ENCODE data around the gene ABHD18. TPM values are rescaled to one million over a fixed set of nuclear protein-coding genes. Genes with fewer than 3 reads are reported as not detected.
"Not testable (repeated sequence)": the region's sequence is repeated elsewhere in the genome, so short reads cannot be mapped to it uniquely, and the experiment has no call there.

Gene ABHD18
- polyA plus RNA-seq, 5 donors = 12.2 to 19.7 (median 16.9) TPM

GRCh38 chr4:127985989-127986388, 20.8 kb downstream of the ABHD18 start:
- no peak for DNase-seq

GRCh38 chr4:127988638-127989037, 23.4 kb downstream of the ABHD18 start:
- DNase-seq = no peak

- DNase-seq = no peak
Measured at GRCh38 chr4:127993151-127993550, 27.9 kb downstream of the ABHD18 start.

GRCh38 chr4:127995776-127996175, 30.6 kb downstream of the ABHD18 start:
- DNase-seq = no peak

GRCh38 chr4:127996521-127996920, 31.3 kb downstream of the ABHD18 start:
- not testable (repeated sequence) for DNase-seq

GRCh38 chr4:127997534-127998388, 32.6 kb downstream of the ABHD18 start:
- no peak for DNase-seq

- no peak for DNase-seq
Measured at GRCh38 chr4:128006592-128006991, 41.4 kb downstream of the ABHD18 start.

GRCh38 chr4:128009428-128009827, 44.2 kb downstream of the ABHD18 start:
- no peak for DNase-seq

GRCh38 chr4:128025319-128025718, 60.1 kb downstream of the ABHD18 start:
- DNase-seq = no peak

GRCh38 chr4:128029907-128030306, 64.7 kb downstream of the ABHD18 start:
- no peak for DNase-seq

- DNase-seq = no peak
Measured at GRCh38 chr4:128031756-128032384, 66.7 kb downstream of the ABHD18 start.

- no peak for DNase-seq
Measured at GRCh38 chr4:128039568-128039967, 74.4 kb downstream of the ABHD18 start.

- DNase-seq = not testable (repeated sequence)
Measured at GRCh38 chr4:128047019-128047418, 81.8 kb downstream of the ABHD18 start.

- DNase-seq = not testable (repeated sequence)
Measured at GRCh38 chr4:128047514-128047913, 82.3 kb downstream of the ABHD18 start.

GRCh38 chr4:128051229-128051628, 86.0 kb downstream of the ABHD18 start:
- not testable (repeated sequence) for DNase-seq

GRCh38 chr4:128054907-128055306, 89.7 kb downstream of the ABHD18 start:
- not testable (repeated sequence) for DNase-seq

GRCh38 chr4:128055441-128056206, 90.4 kb downstream of the ABHD18 start:
- DNase-seq = not testable (repeated sequence)

- DNase-seq = no peak
Measured at GRCh38 chr4:128056396-128056795, 91.2 kb downstream of the ABHD18 start.

GRCh38 chr4:128060121-128060698, 95.0 kb downstream of the ABHD18 start:
- peak in 1 of 2 donors; percentile 10 for DNase-seq

GRCh38 chr4:128060699-128061565, 95.7 kb downstream of the ABHD18 start, which contains the start of gene LARP1B:
TSS of gene LARP1B (plus strand) at chr4:128061312. CDS start at chr4:128074952, 13,640 bp downstream.
- peak; percentile 95 for DNase-seq
